ENCODE measurements around the gene RGS19. TPM values are rescaled to one million over a fixed set of nuclear protein-coding genes. Genes with fewer than 3 reads are reported as not detected.

RGS19 gene
- total and polyA plus RNA-seq, 8 donors = 6.3 to 63.9 (median 8.8) TPM

DNA sequence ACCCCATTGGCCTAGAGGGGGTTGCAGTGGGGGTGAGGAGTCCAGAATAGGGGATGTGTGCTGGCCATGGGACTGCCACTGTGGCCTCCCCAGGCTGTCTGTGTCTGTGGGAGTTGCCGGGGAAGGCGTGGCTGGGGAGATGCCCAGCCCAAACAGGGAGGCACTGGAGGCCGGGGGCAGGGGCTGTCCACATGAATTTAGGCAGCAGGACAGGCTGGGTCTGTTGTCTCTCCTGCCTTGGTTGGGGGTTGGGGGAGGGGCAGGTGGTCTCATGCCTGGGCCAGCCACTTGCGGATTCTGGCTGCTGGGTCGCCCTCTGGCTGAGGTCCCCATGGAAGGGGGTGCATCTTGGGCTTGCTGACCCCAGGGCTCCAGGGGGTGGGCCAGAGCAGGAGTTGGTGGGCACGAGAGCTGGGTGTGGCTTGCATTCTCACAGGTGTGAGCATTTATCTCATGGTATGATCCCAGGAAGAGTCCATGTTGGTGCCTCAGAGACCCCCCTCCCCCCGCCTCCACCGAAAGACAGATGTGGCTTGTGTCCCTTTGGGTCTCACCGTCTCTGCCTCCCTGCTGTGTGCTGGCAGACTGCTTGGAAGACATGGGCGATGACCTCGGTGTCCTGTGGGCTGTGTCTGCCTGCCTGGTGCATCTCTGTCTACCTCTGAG lies 33.8 kb downstream of the RGS19 start:
- Histone ChIP-seq H3K27me3 (peaks cover 50 to 88% of the 10 kb centered on the region in 2 donors), H3K27ac (peak overlapping the region in 1 of 2 donors; percentile 41), H3K9me3 (no peaks in the 10 kb centered on the region), H3K36me3 (peaks cover 0 to 8% of the 10 kb centered on the region in 2 donors), H3K4me3 (no peak overlapping the region), H3K4me1 (peaks cover 10 to 31% of the 10 kb centered on the region in 2 donors)
- TF ChIP-seq, protein P1, sequence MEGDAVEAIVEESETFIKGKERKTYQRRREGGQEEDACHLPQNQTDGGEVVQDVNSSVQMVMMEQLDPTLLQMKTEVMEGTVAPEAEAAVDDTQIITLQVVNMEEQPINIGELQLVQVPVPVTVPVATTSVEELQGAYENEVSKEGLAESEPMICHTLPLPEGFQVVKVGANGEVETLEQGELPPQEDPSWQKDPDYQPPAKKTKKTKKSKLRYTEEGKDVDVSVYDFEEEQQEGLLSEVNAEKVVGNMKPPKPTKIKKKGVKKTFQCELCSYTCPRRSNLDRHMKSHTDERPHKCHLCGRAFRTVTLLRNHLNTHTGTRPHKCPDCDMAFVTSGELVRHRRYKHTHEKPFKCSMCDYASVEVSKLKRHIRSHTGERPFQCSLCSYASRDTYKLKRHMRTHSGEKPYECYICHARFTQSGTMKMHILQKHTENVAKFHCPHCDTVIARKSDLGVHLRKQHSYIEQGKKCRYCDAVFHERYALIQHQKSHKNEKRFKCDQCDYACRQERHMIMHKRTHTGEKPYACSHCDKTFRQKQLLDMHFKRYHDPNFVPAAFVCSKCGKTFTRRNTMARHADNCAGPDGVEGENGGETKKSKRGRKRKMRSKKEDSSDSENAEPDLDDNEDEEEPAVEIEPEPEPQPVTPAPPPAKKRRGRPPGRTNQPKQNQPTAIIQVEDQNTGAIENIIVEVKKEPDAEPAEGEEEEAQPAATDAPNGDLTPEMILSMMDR (IDR thresholded peaks at IDR 0.05) = no peak
- intact Hi-C loops (cut with DNase I) = no loop called here
- no peak for ATAC-seq
- DNase-seq = no peak

GRCh38 chr20:64044484-64045247 lies 34.7 kb downstream of the RGS19 start:
- Histone ChIP-seq H3K4me3 (no peak overlapping the region), H3K27me3 (peaks cover 45 to 88% of the 10 kb centered on the region in 2 donors), H3K9me3 (no peaks in the 10 kb centered on the region), H3K36me3 (peaks cover 0 to 8% of the 10 kb centered on the region in 2 donors), H3K4me1 (peaks cover 11 to 37% of the 10 kb centered on the region in 2 donors), H3K27ac (peak overlapping the region in 1 of 2 donors; percentile 41)
- intact Hi-C loops (cut with DNase I) = no loop called here
- no peak for DNase-seq
- TF ChIP-seq, protein P1 (IDR thresholded peaks at IDR 0.05) = no peak
- ATAC-seq = peak; percentile 34

DNA sequence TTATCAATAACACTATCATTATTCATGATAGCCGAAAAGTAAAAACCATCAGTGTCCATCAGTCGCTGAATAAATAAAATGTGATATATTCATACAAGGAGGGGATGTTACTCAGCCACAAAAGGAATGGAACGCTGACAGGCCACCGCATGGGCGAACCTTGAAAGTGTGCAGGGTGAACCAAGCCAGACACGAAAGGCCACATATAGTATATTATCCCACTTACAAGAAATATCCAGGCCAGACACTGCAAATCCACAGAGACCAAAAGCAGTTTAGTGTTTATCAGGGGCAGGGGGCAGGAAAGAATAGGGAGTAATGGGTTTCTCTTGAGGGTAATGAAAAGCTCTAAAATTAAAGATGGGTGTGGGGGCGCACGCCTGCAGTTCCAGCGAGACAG lies 35.5 kb downstream of the RGS19 start:
- TF ChIP-seq, protein P1 (IDR thresholded peaks at IDR 0.05) = no peak
- Histone ChIP-seq H3K27me3 (peaks cover 41 to 88% of the 10 kb centered on the region in 2 donors), H3K27ac (peak overlapping the region in 1 of 2 donors; percentile 41), H3K4me1 (peaks cover 17 to 40% of the 10 kb centered on the region in 2 donors), H3K36me3 (peaks cover 0 to 8% of the 10 kb centered on the region in 2 donors), H3K4me3 (no peak overlapping the region), H3K9me3 (no peaks in the 10 kb centered on the region)
- no peak for DNase-seq
- ATAC-seq = no peak
- intact Hi-C loops (cut with DNase I) = no loop called here

- Histone ChIP-seq H3K27ac (peak overlapping the region; percentile 62 to 80), H3K36me3 (no peaks in the 10 kb centered on the region), H3K4me1 (peaks cover 21 to 50% of the 10 kb centered on the region in 2 donors), H3K4me3 (peak overlapping the region; percentile 36 to 37), H3K9me3 (no peaks in the 10 kb centered on the region), H3K27me3 (peaks cover 34 to 88% of the 10 kb centered on the region in 2 donors)
- ATAC-seq (no peak), DNase-seq (no peak)
- TF ChIP-seq, protein P1 (IDR thresholded peaks at IDR 0.05) = no peak
- intact Hi-C loops (cut with DNase I) = no loop called here
Observed at GRCh38 chr20:64042054-64042781, 37.1 kb downstream of the RGS19 start.

DNA sequence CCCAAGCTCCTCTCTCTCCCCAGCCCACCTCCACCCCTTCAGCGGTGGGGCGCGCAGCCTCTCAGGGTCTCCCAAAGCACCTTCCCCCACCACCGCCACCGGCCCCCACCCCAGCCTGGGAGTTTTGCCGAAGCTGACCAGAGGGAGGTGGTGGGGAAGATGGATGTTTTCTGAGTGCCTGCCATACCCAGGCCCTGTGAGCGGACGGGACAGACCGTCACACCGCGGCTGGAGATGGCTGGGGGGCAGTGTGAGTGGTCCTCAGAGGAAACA lies 37.6 kb downstream of the RGS19 start:
- intact Hi-C loops (cut with DNase I) = no loop called here
- Histone ChIP-seq H3K4me1 (peaks cover 21 to 50% of the 10 kb centered on the region in 2 donors), H3K36me3 (no peaks in the 10 kb centered on the region), H3K27ac (peak overlapping the region; percentile 62 to 80), H3K4me3 (peak overlapping the region in 1 of 2 donors; percentile 36), H3K27me3 (peaks cover 32 to 88% of the 10 kb centered on the region in 2 donors), H3K9me3 (no peaks in the 10 kb centered on the region)
- TF ChIP-seq, protein P1 (IDR thresholded peaks at IDR 0.05) = no peak
- no peak for DNase-seq
- no peak for ATAC-seq

Measured in left lung (tissue), 10 donors.